ENCODE results near the gene ABCB8.

ABCB8 gene

DNA sequence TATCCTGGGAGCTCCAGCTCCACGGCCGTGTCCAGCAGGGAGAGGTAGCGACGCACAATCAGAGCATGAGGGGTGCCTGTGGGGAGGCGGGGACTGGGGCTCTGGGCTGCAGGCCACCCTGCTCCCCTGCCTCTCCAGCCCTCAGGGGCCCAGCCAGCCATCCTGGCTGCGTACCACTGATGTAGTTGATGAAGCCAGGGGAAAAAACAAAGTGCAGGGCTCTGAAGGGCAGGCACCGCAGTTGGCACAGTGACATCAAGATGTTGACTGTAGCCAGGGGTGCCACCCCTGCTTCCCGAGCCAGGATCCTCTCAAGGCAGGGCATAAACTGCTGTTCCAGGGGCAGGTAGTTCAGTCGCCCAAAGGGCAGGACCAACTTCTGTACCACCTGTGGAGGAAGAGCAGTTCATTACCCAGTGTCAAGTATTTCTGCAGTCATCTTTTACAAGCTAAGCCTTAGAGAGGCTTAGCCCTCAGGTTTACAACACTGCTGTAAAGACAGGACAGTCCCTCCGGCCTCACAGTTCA, 49.5 kb downstream of the ABCB8 start:
- no peak overlapping the region for H3K4me3 ChIP-seq (replicated peaks; ENCODE audit: low read depth, low read length)
- DNase-seq (ENCODE audit: extremely low read depth, low read depth): no peak
- TF ChIP-seq CTCF (IDR thresholded peaks at IDR 0.05; ENCODE audit: low read depth, low read length, missing control alignments): no peak

DNA sequence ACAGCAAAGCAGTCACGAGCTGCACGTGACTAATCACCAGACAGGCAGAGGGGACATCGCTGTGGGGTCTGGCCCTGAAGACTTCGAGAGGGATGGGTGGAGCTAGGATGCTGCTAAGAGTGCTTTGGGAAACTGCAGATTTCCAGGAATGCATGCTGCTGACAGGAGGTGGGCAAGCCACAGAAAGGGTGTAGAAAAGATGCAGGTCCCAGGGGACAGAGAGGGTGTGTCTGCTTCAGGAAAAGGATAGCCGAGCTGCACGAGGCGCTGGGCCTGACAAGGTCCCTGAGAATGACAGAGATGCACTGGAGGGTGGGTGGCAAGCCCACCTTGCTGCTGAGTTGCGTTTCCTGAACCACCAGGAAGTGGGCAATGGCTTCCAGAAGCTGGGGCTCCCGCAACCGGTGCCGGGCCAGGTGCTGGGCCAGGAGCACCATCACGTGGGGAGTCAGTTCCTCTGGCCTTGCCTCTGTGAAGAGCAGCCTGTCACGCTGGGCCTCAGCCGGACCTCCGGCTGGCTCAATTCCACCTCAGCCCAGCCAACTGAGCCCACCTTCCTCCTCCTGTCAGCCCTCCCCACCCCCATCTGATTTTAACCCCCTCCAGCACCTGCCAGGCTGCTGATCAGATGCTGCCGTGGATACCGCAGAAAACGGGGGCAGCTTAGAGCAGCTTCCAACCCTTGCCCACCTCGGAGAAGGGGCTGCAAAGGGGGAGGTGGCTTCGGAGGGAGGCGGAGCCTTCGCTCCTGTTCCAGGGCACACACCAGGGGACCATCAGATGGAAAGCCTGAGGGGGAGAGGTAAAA, 50.2 kb downstream of the ABCB8 start:
- no peak for TF ChIP-seq CTCF (IDR thresholded peaks at IDR 0.05; ENCODE audit: low read depth, low read length, missing control alignments)
- DNase-seq (ENCODE audit: extremely low read depth, low read depth): no peak
- H3K4me3 ChIP-seq (replicated peaks; ENCODE audit: low read depth, low read length): peak overlapping the region; percentile 64; the same call in 1 of the 2 replicates

DNA sequence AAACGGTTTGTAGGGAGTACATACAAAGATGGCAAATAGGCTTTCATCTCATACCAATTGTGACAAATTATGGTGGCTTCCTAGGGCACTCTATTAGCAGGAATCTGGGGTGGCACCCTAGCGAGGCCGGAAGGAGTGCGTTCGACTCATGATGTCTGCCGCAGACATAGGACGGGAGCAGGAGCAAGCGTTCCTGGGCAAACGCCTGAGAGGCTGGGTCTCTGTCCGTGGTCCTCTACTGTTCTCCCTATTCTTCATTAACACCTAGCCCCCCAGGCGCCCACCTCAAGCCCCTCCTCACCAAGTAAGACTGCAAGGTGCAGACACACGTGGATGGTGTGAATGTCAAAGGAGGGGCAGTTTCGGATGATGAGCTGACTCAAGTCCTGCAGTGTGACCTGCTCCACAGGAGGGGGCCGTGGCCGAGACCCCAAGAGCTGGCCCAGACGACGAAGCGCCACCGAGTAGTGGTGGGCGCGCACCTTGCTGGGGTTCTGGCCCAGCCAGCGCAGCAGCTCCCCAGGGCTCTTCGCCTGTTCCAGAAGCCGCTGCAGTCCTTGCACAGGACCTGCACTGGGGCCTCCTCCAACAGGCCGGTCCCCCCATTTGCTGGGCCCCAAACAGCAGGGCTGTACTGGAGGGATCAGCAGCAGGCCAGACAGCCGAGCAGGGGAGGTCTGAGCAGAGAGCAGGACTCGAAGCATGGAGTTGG, 51.1 kb downstream of the ABCB8 start:
- no peak for TF ChIP-seq CTCF (IDR thresholded peaks at IDR 0.05; ENCODE audit: low read depth, low read length, missing control alignments)
- no peak for DNase-seq (ENCODE audit: extremely low read depth, low read depth)
- H3K4me3 ChIP-seq (replicated peaks; ENCODE audit: low read depth, low read length): peak overlapping the region; percentile 64

- H3K4me3 ChIP-seq (replicated peaks; ENCODE audit: low read depth, low read length): peak overlapping the region; percentile 64
- no peak for TF ChIP-seq CTCF (IDR thresholded peaks at IDR 0.05; ENCODE audit: low read depth, low read length, missing control alignments)
- DNase-seq (ENCODE audit: extremely low read depth, low read depth): no peak
These were observed 51.8 kb downstream of the ABCB8 start for GRCh38 chr7:151080067-151080521.

DNA sequence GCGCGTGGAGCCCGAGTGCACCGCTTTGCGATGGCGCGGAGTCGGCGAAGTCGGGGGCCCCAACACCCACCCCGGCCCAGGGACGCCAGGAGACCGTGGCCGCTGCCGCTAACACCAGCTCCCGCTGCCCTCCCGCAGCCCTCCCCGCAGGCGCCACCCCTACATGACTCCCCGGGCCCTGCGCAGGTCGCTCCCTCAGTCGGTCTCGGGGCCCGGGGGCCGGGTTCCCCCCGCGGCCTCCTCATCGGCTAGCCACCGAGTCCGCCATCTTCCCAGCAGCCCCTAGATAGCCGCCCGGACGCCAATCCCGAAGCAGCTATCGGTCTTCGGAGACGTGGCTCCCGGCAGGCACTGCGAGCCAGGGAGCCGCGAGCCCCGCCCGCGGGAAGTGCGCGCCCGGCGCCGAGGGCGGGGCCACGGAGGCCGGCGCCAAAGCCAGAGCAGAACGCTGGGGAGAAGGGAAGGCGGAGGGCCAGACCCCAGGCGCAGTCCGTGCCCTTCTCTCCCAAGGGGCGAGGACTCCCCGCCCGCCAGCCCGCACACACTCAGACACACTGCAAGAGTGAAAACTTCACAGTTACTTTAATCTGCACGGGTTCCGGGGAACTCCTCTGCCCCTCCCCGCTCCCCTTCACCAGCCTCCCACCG, 52.4 kb downstream of the ABCB8 start, which contains the start of gene FASTK:
FASTK (minus strand) TSS at position 288 of the 648 bp plus-strand sequence; CDS start at position 245, 43 bp downstream.
- no peak for DNase-seq (ENCODE audit: extremely low read depth, low read depth)
- TF ChIP-seq CTCF (IDR thresholded peaks at IDR 0.05; ENCODE audit: low read depth, low read length, missing control alignments): no peak
- H3K4me3 ChIP-seq (replicated peaks; ENCODE audit: low read depth, low read length): peak within 1 kb of the TSS; percentile 64
